ENCODE measurements around the gene USP37. TPM values are rescaled to one million over a fixed set of nuclear protein-coding genes. Genes with fewer than 3 reads are reported as not detected.

Gene USP37
- total RNA-seq, 1 donor from 2014 or later, result 12.7 TPM

DNA sequence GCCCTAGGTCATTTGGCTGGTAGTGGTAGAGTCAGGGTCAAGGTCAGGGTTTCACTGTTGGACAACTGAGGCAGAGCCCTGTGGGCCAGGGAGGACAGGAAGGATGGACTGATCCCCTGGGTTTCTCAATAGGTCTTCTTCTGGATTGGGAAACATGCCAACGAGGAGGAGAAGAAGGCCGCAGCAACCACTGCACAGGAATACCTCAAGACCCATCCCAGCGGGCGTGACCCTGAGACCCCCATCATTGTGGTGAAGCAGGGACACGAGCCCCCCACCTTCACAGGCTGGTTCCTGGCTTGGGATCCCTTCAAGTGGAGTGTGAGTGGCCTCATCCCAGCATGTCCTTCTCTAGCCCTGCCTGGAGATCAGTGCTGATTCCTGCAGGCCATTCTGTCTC, 131.2 kb downstream of the USP37 start:
- H3K36me3 Mint-ChIP-seq (ENCODE audit: unreplicated experiment), result no peaks in the 10 kb centered on the region
- no peak overlapping the region for H3K4me3 Mint-ChIP-seq (ENCODE audit: unreplicated experiment)
- H3K9me3 Mint-ChIP-seq (ENCODE audit: unreplicated experiment), result peaks cover 3% of the 10 kb centered on the region
- no peaks in the 10 kb centered on the region for H3K27me3 Mint-ChIP-seq (ENCODE audit: unreplicated experiment)
- H3K4me1 Mint-ChIP-seq (ENCODE audit: low read depth, unreplicated experiment), result no peaks in the 10 kb centered on the region
- no peak overlapping the region for H3K27ac Mint-ChIP-seq (ENCODE audit: unreplicated experiment)
- no peak for DNase-seq
- no peak for TF ChIP-seq CTCF (IDR thresholded peaks at IDR 0.05; ENCODE audit: partially characterized antibody, unreplicated experiment)

GRCh38 chr2:218435003-218435982, 132.9 kb downstream of the USP37 start:
- DNase-seq, result no peak
- TF ChIP-seq CTCF (IDR thresholded peaks at IDR 0.05; ENCODE audit: partially characterized antibody, unreplicated experiment), result no peak
- H3K4me3 Mint-ChIP-seq (ENCODE audit: unreplicated experiment), result no peak overlapping the region

GRCh38 chr2:218434456-218434855, 133.7 kb downstream of the USP37 start:
- peaks cover 2% of the 10 kb centered on the region for H3K9me3 Mint-ChIP-seq (ENCODE audit: unreplicated experiment)
- no peak overlapping the region for H3K27ac Mint-ChIP-seq (ENCODE audit: unreplicated experiment)
- H3K36me3 Mint-ChIP-seq (ENCODE audit: unreplicated experiment), result peaks cover 5% of the 10 kb centered on the region
- no peak for DNase-seq
- H3K4me1 Mint-ChIP-seq (ENCODE audit: low read depth, unreplicated experiment), result no peaks in the 10 kb centered on the region
- H3K4me3 Mint-ChIP-seq (ENCODE audit: unreplicated experiment), result no peak overlapping the region
- no peak for TF ChIP-seq CTCF (IDR thresholded peaks at IDR 0.05; ENCODE audit: partially characterized antibody, unreplicated experiment)
- H3K27me3 Mint-ChIP-seq (ENCODE audit: unreplicated experiment), result no peaks in the 10 kb centered on the region

More at GRCh38 chr2:218435003-218435982, 132.9 kb downstream of the USP37 start:
- Mint-ChIP-seq H3K27me3 (ENCODE audit: unreplicated experiment) (no peaks in the 10 kb centered on the region), H3K27ac (ENCODE audit: unreplicated experiment) (no peak overlapping the region), H3K4me1 (ENCODE audit: low read depth, unreplicated experiment) (no peaks in the 10 kb centered on the region), H3K9me3 (ENCODE audit: unreplicated experiment) (peaks cover 2% of the 10 kb centered on the region), H3K36me3 (ENCODE audit: unreplicated experiment) (peaks cover 2% of the 10 kb centered on the region)

- no peak overlapping the region for H3K4me3 Mint-ChIP-seq (ENCODE audit: unreplicated experiment)
- H3K27ac Mint-ChIP-seq (ENCODE audit: unreplicated experiment), result no peak overlapping the region
- no peaks in the 10 kb centered on the region for H3K4me1 Mint-ChIP-seq (ENCODE audit: low read depth, unreplicated experiment)
- peaks cover 5% of the 10 kb centered on the region for H3K36me3 Mint-ChIP-seq (ENCODE audit: unreplicated experiment)
- no peaks in the 10 kb centered on the region for H3K9me3 Mint-ChIP-seq (ENCODE audit: unreplicated experiment)
- DNase-seq, result no peak
- TF ChIP-seq CTCF (IDR thresholded peaks at IDR 0.05; ENCODE audit: partially characterized antibody, unreplicated experiment), result no peak
- peaks cover under 1% of the 10 kb centered on the region for H3K27me3 Mint-ChIP-seq (ENCODE audit: unreplicated experiment)
Measured at GRCh38 chr2:218432676-218433365, 135.3 kb downstream of the USP37 start.
